Measurements from ENCODE around the gene PARP12.
A peak's percentile ranks its signal among the peaks of the same experiment; 100 is the strongest.

PARP12 gene

GRCh38 chr7:139985811-139986210 is 76.9 kb downstream of the PARP12 start:
- TF ChIP-seq CTCF (IDR thresholded peaks at IDR 0.05; ENCODE audit: low read depth, low read length): no peak
- no peak overlapping the region for H3K4me3 ChIP-seq (replicated peaks in 1 of 2; ENCODE audit: low read depth in 2 of 2, low read length in 2 of 2)
- no peak for DNase-seq (ENCODE audit: low read depth in 2 of 2)

- TF ChIP-seq CTCF (IDR thresholded peaks at IDR 0.05; ENCODE audit: low read depth, low read length): no peak
- no peak for DNase-seq (ENCODE audit: low read depth in 2 of 2)
- H3K4me3 ChIP-seq (replicated peaks in 1 of 2; ENCODE audit: low read depth in 2 of 2, low read length in 2 of 2): no peak overlapping the region
Measured at GRCh38 chr7:139984642-139985539, 77.9 kb downstream of the PARP12 start.

- peak in 1 of 2 donors; percentile 15 for DNase-seq (ENCODE audit: low read depth in 2 of 2)
Measured at GRCh38 chr7:139982927-139983920, 79.5 kb downstream of the PARP12 start.

GRCh38 chr7:139981511-139981895 is 81.2 kb downstream of the PARP12 start:
- no peak overlapping the region for H3K4me3 ChIP-seq (replicated peaks in 1 of 2; ENCODE audit: low read depth in 2 of 2, low read length in 2 of 2)
- no peak for TF ChIP-seq CTCF (IDR thresholded peaks at IDR 0.05; ENCODE audit: low read depth, low read length)
- DNase-seq (ENCODE audit: low read depth in 2 of 2): no peak

More at GRCh38 chr7:139982927-139983920, 79.5 kb downstream of the PARP12 start:
- no peak for TF ChIP-seq CTCF (IDR thresholded peaks at IDR 0.05; ENCODE audit: low read depth, low read length)
- H3K4me3 ChIP-seq (replicated peaks in 1 of 2; ENCODE audit: low read depth in 2 of 2, low read length in 2 of 2): no peak overlapping the region

GRCh38 chr7:139976838-139977656 is 85.7 kb downstream of the PARP12 start:
- H3K4me3 ChIP-seq (replicated peaks in 1 of 2; ENCODE audit: low read depth in 2 of 2, low read length in 2 of 2): no peak overlapping the region
- no peak for TF ChIP-seq CTCF (IDR thresholded peaks at IDR 0.05; ENCODE audit: low read depth, low read length)
- DNase-seq (ENCODE audit: low read depth in 2 of 2): no peak

Data from cardiac fibroblast (primary cell).